RCC 7860 (cell line): ENCODE measurements around the gene LY6G5B.
A peak's percentile ranks its signal among the peaks of the same experiment; 100 is the strongest.

Experiments
- DNase-seq: peaks from one replicate; pipeline ENCODE4 v3.0.0-alpha.2; 2015; ENCODE audit warnings: low spot score
- FAIRE-seq: peaks from 2 replicates; lab custom pipeline; 2012; peaks lifted over from hg19 to GRCh38; lab: Jason Lieb, UNC

Gene LY6G5B

DNA sequence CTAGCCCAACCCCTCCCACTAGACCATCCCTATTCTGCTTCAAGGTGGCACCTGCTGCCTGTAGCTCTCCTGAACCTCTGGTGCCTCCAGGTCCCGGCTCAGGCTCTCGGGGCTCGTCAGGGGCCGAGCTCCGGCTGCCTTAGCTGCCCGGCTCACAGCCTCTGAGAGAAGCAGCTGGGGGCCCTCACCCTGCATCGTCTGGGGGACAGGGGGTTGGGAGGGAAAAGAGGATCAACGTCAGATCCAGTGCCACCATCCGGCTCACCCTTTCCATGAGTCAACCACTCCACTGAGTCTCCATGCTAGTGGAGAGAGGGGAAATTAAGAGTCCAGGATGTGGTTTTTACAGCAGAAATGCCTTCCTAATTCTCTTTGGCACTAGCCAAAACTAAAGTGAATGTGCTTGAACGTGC, 30.3 kb upstream of the LY6G5B start:
- DNase-seq (no peak), FAIRE-seq (no peak)

DNA sequence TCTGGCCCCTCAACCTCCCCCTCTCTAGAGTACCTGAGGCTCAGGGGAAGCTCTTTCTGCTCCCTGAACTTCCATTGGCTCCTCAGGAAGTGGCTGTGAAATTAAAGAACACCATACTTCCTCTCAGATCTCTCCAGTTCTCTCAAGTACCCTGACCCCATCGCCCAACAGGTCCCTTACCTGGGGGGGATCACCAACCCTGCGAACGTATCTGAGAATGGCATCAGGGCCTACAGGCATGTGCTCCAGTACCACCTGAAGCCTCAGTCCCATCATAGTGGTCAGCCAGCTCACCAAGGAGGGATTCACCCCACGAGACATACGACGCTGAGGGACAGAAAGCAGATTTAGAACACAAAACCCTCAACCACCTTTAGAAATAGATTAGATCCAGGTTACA, 29.2 kb upstream of the LY6G5B start:
- DNase-seq (no peak), FAIRE-seq (no peak)

- no peak for FAIRE-seq
- DNase-seq = no peak
Observed at GRCh38 chr6:31641370-31641769, 28.4 kb upstream of the LY6G5B start.

- FAIRE-seq (no peak), DNase-seq (no peak)
Observed at GRCh38 chr6:31642798-31643570, 26.8 kb upstream of the LY6G5B start.

DNA sequence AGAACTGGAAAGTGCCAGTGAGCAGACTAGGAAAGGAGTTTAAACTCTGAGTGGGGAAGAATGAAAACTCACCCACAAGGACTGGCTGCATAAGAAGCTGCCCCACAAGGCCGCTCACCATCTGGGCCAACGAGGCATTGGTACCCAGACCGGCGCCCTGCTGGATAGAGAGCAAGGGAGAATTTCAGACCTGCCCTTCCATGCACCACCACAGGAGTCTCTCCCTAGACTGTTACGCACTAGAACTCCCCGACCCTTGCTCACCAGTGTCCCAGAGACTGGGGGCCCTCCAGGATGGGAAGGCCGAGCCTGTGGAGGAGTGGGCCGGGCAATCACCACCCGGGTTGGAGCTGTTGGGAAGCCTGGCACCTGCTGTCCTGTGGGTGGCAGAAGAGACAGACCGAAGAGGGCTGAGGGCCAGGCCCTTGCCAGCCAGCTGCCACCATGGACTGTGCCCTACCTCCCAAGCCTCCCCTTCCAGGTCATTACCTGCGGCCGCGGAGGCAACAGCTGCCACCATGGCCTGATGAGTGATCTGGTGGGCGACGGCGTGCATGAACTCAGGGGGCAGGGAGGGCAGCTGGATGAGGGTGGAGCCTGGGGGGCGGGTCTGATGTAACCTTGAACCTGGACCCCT, 25.8 kb upstream of the LY6G5B start:
- no peak for FAIRE-seq
- no peak for DNase-seq

DNA sequence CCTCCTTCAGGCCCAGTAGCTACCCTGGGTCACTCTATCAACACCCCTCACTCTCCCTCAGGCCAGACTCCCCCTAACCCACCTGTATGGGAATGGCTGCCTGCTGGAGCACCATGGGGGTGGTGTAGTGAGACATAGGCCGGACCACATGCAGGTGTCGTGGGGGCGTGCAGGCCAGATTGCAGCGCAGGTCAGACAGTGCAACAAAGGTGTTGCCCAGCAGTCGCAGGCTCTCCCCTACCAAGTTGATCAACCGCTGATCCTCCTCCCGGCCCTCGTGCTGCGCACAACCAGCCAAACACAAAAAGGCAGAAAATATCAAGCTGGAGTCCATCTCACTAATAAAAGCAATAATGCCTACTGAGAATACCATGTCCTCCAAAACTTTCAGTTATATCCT, 24.5 kb upstream of the LY6G5B start:
- FAIRE-seq (no peak), DNase-seq (no peak)

DNA sequence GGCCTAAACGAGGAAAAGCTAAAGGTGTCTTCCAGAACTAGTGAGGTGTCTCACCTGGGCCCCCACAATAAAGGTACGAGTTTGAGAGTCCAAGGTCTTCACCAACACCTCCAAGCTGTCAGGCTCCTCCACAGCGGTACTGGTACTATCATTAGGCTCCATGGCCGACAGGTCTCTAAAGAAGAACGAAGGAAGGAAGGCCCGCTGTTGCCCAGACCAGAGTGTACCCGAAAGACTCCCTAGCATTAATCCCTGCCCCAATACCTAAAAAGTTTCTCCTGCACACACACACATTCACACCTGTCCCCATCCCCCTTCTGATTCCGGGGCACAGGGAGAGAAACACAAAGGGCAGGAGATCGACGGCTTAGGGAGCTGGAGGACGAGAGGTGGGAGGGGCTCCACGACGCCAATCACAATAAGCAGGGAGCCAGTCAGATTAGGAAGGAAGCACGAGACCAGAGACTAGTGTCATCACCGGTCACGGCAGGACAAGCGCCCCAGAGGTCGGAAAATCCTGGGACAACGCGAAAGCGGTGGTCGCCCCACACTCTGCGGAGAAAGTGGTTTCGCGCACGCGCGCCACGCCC, 18.1 kb upstream of the LY6G5B start:
- no peak for FAIRE-seq
- DNase-seq = peak; percentile 51

GRCh38 chr6:31652925-31653724, 16.7 kb upstream of the LY6G5B start:
- DNase-seq (no peak), FAIRE-seq (peak; percentile 30)

- DNase-seq = no peak
Observed at GRCh38 chr6:31654574-31655348, 15.0 kb upstream of the LY6G5B start.

DNA sequence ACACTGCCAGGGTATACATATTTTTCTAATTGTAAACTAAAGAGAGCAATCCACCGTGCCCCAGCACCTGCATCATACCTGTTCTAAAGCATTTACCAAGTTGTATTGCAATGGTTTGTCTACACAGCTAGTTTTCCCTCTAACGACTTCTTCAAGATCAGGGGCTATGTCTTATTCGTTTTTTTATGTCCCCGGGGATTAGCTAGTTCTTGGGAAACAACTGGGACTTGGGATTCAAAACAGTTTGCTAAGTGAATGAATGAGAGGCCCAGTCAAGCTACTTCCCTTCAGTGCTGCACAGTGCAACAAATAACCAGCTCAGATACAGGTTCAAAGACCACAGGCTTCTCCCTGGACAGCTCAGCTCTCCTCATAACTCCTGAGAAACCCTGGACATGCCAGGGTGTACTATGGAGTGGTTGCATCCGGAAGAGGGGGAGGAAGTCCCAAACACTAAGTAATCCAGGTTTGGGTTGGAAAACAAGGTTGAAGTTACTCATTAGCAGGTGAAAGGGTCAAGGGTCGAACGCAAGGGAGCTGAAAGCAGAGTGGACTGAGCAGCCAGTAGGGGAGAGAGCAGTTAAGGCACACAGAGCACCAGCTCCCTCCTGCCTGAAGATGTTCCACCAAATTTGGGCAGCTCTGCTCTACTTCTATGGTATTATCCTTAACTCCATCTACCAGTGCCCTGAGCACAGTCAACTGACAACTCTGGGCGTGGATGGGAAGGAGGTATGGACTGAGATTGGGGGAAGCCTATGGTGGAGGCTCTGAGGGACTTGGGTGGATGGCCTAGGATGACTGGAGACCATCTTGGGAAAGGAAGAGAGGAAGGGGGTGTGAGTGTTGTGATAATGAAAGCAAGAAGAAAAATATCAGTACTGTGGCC, 14.2 kb upstream of the LY6G5B start, which contains the start of gene APOM:
TSS of gene APOM (plus strand) at position 546 of the 889 bp plus-strand sequence. CDS start at position 619, 73 bp downstream.
- DNase-seq = no peak

More at GRCh38 chr6:31654574-31655348, 15.0 kb upstream of the LY6G5B start:
- no peak for FAIRE-seq

GRCh38 chr6:31657406-31658157, 12.2 kb upstream of the LY6G5B start:
- FAIRE-seq (no peak), DNase-seq (no peak)

More for the DNA sequence above, 14.2 kb upstream of the LY6G5B start, which contains the start of gene APOM:
- no peak for FAIRE-seq

- FAIRE-seq = no peak
- no peak for DNase-seq
Observed at GRCh38 chr6:31658158-31658688, 11.6 kb upstream of the LY6G5B start.

DNA sequence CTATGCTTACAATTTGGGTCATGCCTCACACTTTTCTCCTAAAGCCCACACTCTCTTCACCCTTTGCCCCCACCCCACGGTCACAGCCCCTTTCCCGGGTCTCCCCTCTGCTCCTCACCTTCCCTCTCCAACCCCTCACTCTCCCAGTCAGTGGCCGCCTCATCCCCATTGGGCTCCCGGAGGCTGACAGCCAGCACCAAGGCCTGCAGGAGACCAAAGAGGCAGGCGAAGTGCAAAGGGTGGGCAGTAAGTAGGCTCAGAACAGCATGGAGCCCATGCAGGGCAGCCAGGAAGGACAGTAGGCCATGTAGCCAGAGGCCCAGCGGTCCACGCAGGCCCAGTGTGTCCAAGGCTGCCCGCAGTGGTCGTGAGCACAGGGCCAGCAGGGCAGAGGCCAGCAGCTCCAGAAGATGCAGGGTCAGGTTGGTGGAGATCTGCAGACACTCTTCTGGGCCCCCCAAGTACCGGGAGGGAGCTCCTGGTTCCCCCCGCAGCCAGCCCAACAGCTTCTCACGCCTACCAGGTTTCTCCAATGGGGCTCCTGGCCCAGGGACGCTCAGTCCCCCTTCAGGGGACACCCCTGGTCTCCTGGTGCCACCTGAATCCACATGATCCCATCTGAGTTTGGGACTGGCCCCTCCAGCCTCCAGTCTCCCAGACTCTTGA, 10.7 kb upstream of the LY6G5B start:
- no peak for FAIRE-seq
- DNase-seq = no peak

GRCh38 chr6:31659649-31660380, 10.0 kb upstream of the LY6G5B start:
- DNase-seq (no peak), FAIRE-seq (no peak)

DNA sequence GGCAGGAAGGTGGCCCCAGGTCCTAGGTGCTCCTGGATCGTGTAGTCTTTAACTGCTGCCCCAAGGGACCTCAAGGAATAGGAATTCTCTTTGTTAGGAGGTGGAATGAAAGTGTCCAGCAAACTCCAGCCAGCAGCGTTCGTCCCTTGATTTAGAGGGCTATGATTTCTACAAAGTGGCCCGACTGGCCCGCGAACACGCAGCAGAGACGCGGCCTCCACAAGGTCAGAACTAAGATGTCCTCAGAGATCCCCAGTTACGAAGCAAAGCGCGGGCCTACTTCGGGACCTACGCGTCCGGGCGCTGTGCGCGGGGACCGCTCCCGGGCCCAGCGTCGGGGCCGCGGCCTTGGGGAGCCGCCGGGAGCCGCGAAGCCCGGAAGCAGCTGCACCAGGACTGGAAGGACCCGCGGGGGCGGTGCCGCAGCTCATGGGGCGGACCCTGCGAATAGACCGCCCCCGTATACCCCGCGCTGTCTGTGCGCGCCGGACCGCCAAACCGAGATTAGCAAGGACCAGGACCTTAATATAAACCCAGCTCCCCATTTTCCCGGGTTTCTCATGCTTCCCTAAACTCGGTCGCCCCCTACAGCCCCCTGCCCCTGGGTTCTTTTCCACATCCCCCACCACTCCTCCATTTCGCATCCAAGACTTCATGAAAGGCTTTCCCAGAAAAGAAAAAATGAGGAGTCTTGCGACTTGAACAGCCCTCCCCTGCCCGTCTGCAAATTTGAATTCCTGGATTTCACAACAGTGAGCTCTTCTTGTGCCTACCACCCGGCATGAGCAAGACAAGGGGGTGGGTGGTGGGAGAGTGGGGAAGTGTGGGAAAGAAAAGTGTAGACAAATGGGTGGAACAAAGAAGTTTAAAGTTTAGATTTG, 9.2 kb upstream of the LY6G5B start, which contains the start of gene C6orf47:
TSS of gene C6orf47 (minus strand) at position 398 of the 881 bp plus-strand sequence. CDS start 831 bp downstream, outside the sequence.
- DNase-seq = peak; percentile 58
- no peak for FAIRE-seq
